HepG2 (cell line): ENCODE results near the gene FANCD2OS. TPM values are rescaled to one million over a fixed set of nuclear protein-coding genes. Genes with fewer than 3 reads are reported as not detected.
A peak's percentile ranks its signal among the peaks of the same experiment; 100 is the strongest.

ENCODE experiments used
- ERF ChIP-seq: IDR thresholded peaks from 2 replicates; pipeline ENCODE4 v1.6.1; 2018; ENCODE audit warnings: missing biosample characterization, missing genetic modification reagents
- IRX3 ChIP-seq: sonication (generic); formaldehyde crosslinking; IDR thresholded peaks from 2 replicates; pipeline ENCODE4 v1.8.1; 2023; ENCODE audit warnings: mild to moderate bottlenecking, low read depth, missing genetic modification reagents, borderline replicate concordance
- NR2F6 ChIP-seq, 2 experiments: IDR thresholded peaks; 2 replicates each; pipeline ENCODE4 v1.6.1; 2016; ENCODE audit warnings: antibody characterized with exemption in 1 of 2, mild to moderate bottlenecking in 1 of 2
- RELA ChIP-seq: sonication (generic); formaldehyde crosslinking; IDR thresholded peaks from 2 replicates; pipeline ENCODE4 v1.4.0; 2020; ENCODE audit warnings: missing genetic modification reagents
- SIN3B ChIP-seq: fragments of 150-350 bp; IDR thresholded peaks from 2 replicates; pipeline ENCODE4 v1.6.1; 2014; ENCODE audit warnings: low read length
- SMYD3 ChIP-seq: sonication (generic); formaldehyde crosslinking; IDR thresholded peaks from 2 replicates; pipeline ENCODE4 v1.8.1; 2023; ENCODE audit warnings: mild to moderate bottlenecking, missing genetic modification reagents
- ZFX ChIP-seq: sonication (generic); formaldehyde crosslinking; IDR thresholded peaks from 2 replicates; pipeline ENCODE4 v1.4.0; 2020; ENCODE audit warnings: mild to moderate bottlenecking, low read depth, missing genetic modification reagents, moderate library complexity
- ZKSCAN8 ChIP-seq: IDR thresholded peaks from 2 replicates; pipeline ENCODE4 v1.6.1; 2016; ENCODE audit warnings: borderline replicate concordance, missing genetic modification reagents, missing compliant biosample characterization
- polyA plus RNA-seq, 8 experiments: library from polyadenylated mRNA; depleted of rRNA in 3 of 8; stranded (reverse) in 7 of 8; unstranded in 1 of 8; fragments of >200 nt; fragmentation: Illumina TruSeq in 4 of 8; extraction: Trizol in 4 of 8; gene quantifications; 2 replicates each; pipeline versions ENCODE4 v1.2.1 to v1.2.3, GENCODE V29; 2011 to 2016; ENCODE audit warnings: low read depth in 4 of 8, missing spikeins in 1 of 8, mixed read lengths in 1 of 8; ENCODE audit not compliant: insufficient read depth in 1 of 8
- total RNA-seq, 5 experiments: library from RNA; depleted of rRNA; stranded (reverse); fragments of >200 nt; fragmentation: Illumina TruSeq; extraction: Trizol; gene quantifications; 2 replicates each; pipeline ENCODE4 v1.2.3, GENCODE V29; 2016; ENCODE audit warnings: low read depth in 1 of 5
- TF ChIP-seq, protein P1 (sequence below): sonication (generic); formaldehyde crosslinking; IDR thresholded peaks from 2 replicates; pipeline ENCODE4 v1.5.1; 2020; ENCODE audit warnings: mild to moderate bottlenecking, moderate library complexity, missing genetic modification reagents
- TF ChIP-seq, protein P2 (sequence below): sonication (generic); formaldehyde crosslinking; IDR thresholded peaks from 2 replicates; pipeline ENCODE4 v1.4.0; 2020; ENCODE audit warnings: mild to moderate bottlenecking, missing genetic modification reagents
- TF ChIP-seq, protein P3 (sequence below): sonication (generic); formaldehyde crosslinking; conservative IDR thresholded peaks from 2 replicates; pipeline ENCODE4 v1.4.0; 2020; ENCODE audit warnings: missing genetic modification reagents
- TF ChIP-seq, protein P4 (sequence below): sonication (generic); formaldehyde crosslinking; IDR thresholded peaks from 2 replicates; pipeline ENCODE4 v1.9.0; 2022; ENCODE audit warnings: missing genetic modification reagents, mild to moderate bottlenecking, borderline replicate concordance
- TF ChIP-seq, protein P5 (sequence below): sonication (generic); formaldehyde crosslinking; IDR thresholded peaks from 2 replicates; pipeline ENCODE4 v1.4.0; 2020; ENCODE audit warnings: missing genetic modification reagents, mild to moderate bottlenecking, borderline replicate concordance
- TF ChIP-seq, protein P6 (sequence below): fragments of 450-650 bp; IDR thresholded peaks from 2 replicates; pipeline ENCODE4 v1.6.1; 2016

Gene FANCD2OS
- total and polyA plus RNA-seq, 2 of the 13 experiments (the other 11 are each of a cell fraction or from before 2014, with no cell fraction given): not detected

DNA sequence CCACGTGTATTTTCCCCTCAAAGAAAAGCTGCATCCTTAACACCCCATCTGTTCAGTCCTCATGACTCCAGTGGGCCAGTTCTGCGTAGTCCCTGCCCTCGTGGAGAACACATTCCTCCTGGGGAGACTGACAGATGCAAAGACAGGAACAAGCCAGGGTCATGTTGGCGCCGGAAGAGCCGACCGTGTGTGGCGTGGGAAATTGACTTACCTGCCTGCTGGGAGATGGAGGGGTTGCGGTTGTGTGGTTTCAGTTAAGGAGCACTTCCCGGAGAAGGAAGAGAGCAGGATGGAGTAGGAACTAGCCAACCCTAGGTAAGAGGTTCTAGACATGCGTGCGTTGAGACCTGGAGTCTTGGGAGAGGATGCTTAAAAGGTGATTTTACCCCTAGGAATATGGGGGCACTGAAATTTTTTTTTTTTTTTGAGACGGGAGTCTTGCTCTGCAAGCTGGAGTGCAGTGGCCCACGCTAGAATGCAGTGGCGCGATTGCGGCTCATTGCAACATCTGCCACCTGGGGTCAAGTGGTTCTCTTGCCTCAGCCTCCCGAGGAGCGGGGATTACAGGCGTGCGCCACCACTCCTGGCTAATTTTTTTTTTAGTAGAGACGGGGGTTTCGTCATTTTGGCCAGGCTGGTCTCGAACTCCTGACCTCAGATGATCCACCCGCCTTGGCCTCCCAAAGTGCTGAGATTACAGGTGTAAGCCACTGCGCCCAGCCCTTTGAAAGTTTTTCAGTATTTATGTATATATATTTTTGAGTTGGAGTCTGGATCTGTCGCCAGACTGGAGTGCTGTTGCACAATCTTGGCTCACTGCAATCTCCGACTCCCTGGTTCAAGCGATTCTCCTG, 34.9 kb upstream of the FANCD2OS start (continued):
- TF ChIP-seq ZKSCAN8 (CRISPR knock-in tag): no peak
- TF ChIP-seq, protein P1, sequence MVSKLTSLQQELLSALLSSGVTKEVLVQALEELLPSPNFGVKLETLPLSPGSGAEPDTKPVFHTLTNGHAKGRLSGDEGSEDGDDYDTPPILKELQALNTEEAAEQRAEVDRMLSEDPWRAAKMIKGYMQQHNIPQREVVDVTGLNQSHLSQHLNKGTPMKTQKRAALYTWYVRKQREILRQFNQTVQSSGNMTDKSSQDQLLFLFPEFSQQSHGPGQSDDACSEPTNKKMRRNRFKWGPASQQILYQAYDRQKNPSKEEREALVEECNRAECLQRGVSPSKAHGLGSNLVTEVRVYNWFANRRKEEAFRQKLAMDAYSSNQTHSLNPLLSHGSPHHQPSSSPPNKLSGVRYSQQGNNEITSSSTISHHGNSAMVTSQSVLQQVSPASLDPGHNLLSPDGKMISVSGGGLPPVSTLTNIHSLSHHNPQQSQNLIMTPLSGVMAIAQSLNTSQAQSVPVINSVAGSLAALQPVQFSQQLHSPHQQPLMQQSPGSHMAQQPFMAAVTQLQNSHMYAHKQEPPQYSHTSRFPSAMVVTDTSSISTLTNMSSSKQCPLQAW (CRISPR knock-in tag): no peak
- TF ChIP-seq IRX3 (CRISPR knock-in tag): no peak
- TF ChIP-seq, protein P2, sequence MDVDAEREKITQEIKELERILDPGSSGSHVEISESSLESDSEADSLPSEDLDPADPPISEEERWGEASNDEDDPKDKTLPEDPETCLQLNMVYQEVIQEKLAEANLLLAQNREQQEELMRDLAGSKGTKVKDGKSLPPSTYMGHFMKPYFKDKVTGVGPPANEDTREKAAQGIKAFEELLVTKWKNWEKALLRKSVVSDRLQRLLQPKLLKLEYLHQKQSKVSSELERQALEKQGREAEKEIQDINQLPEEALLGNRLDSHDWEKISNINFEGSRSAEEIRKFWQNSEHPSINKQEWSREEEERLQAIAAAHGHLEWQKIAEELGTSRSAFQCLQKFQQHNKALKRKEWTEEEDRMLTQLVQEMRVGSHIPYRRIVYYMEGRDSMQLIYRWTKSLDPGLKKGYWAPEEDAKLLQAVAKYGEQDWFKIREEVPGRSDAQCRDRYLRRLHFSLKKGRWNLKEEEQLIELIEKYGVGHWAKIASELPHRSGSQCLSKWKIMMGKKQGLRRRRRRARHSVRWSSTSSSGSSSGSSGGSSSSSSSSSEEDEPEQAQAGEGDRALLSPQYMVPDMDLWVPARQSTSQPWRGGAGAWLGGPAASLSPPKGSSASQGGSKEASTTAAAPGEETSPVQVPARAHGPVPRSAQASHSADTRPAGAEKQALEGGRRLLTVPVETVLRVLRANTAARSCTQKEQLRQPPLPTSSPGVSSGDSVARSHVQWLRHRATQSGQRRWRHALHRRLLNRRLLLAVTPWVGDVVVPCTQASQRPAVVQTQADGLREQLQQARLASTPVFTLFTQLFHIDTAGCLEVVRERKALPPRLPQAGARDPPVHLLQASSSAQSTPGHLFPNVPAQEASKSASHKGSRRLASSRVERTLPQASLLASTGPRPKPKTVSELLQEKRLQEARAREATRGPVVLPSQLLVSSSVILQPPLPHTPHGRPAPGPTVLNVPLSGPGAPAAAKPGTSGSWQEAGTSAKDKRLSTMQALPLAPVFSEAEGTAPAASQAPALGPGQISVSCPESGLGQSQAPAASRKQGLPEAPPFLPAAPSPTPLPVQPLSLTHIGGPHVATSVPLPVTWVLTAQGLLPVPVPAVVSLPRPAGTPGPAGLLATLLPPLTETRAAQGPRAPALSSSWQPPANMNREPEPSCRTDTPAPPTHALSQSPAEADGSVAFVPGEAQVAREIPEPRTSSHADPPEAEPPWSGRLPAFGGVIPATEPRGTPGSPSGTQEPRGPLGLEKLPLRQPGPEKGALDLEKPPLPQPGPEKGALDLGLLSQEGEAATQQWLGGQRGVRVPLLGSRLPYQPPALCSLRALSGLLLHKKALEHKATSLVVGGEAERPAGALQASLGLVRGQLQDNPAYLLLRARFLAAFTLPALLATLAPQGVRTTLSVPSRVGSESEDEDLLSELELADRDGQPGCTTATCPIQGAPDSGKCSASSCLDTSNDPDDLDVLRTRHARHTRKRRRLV (CRISPR knock-in tag): no peak
- TF ChIP-seq RELA (CRISPR knock-in tag): no peak
- TF ChIP-seq SIN3B: no peak
- TF ChIP-seq, protein P3, sequence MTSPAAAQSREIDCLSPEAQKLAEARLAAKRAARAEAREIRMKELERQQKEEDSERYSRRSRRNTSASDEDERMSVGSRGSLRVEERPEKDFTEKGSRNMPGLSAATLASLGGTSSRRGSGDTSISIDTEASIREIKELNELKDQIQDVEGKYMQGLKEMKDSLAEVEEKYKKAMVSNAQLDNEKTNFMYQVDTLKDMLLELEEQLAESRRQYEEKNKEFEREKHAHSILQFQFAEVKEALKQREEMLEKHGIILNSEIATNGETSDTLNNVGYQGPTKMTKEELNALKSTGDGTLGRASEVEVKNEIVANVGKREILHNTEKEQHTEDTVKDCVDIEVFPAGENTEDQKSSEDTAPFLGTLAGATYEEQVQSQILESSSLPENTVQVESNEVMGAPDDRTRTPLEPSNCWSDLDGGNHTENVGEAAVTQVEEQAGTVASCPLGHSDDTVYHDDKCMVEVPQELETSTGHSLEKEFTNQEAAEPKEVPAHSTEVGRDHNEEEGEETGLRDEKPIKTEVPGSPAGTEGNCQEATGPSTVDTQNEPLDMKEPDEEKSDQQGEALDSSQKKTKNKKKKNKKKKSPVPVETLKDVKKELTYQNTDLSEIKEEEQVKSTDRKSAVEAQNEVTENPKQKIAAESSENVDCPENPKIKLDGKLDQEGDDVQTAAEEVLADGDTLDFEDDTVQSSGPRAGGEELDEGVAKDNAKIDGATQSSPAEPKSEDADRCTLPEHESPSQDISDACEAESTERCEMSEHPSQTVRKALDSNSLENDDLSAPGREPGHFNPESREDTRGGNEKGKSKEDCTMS (CRISPR knock-in tag): no peak
- TF ChIP-seq, protein P4, sequence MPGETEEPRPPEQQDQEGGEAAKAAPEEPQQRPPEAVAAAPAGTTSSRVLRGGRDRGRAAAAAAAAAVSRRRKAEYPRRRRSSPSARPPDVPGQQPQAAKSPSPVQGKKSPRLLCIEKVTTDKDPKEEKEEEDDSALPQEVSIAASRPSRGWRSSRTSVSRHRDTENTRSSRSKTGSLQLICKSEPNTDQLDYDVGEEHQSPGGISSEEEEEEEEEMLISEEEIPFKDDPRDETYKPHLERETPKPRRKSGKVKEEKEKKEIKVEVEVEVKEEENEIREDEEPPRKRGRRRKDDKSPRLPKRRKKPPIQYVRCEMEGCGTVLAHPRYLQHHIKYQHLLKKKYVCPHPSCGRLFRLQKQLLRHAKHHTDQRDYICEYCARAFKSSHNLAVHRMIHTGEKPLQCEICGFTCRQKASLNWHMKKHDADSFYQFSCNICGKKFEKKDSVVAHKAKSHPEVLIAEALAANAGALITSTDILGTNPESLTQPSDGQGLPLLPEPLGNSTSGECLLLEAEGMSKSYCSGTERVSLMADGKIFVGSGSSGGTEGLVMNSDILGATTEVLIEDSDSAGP: no peak
- TF ChIP-seq ZFX (CRISPR knock-in tag): peak; percentile 5; the same call in 1 of the 2 replicates
- TF ChIP-seq, protein P5, sequence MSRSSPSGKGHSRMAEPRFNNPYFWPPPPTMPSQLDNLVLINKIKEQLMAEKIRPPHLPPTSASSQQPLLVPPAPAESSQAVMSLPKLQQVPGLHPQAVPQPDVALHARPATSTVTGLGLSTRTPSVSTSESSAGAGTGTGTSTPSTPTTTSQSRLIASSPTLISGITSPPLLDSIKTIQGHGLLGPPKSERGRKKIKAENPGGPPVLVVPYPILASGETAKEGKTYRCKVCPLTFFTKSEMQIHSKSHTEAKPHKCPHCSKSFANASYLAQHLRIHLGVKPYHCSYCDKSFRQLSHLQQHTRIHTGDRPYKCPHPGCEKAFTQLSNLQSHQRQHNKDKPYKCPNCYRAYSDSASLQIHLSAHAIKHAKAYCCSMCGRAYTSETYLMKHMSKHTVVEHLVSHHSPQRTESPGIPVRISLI: peak; percentile 41; the same call in 1 of the 2 replicates
- TF ChIP-seq SMYD3 (CRISPR knock-in tag): no peak
- no peak for TF ChIP-seq ERF (CRISPR knock-in tag)
- TF ChIP-seq NR2F6 (IDR thresholded peaks at IDR 0.05): peak; percentile 50; the same call in 1 of the 2 replicates
- TF ChIP-seq NR2F6 (CRISPR knock-in tag; IDR thresholded peaks at IDR 0.05): no peak
- TF ChIP-seq, protein P6, sequence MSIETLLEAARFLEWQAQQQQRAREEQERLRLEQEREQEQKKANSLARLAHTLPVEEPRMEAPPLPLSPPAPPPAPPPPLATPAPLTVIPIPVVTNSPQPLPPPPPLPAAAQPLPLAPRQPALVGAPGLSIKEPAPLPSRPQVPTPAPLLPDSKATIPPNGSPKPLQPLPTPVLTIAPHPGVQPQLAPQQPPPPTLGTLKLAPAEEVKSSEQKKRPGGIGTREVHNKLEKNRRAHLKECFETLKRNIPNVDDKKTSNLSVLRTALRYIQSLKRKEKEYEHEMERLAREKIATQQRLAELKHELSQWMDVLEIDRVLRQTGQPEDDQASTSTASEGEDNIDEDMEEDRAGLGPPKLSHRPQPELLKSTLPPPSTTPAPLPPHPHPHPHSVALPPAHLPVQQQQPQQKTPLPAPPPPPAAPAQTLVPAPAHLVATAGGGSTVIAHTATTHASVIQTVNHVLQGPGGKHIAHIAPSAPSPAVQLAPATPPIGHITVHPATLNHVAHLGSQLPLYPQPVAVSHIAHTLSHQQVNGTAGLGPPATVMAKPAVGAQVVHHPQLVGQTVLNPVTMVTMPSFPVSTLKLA: no peak
